Suppressor macrophage (primary cell): ENCODE measurements around the gene GP5.

ENCODE experiments used
- DNase-seq, 4 experiments: peaks; one replicate each; pipeline ENCODE4 v3.0.0-alpha.2; 2020 to 2022
- total RNA-seq, 17 experiments: gene quantifications; one replicate each; lab custom pipeline; 2026; ENCODE audit warnings: mixed read lengths in 6 of 17, inconsistent platforms in 3 of 17; lab: John Stamatoyannopoulos, UW

The GP5 gene
- 0.03 to 1.9 (median 0.17) reads per million in 17 experiments for total RNA-seq

DNA sequence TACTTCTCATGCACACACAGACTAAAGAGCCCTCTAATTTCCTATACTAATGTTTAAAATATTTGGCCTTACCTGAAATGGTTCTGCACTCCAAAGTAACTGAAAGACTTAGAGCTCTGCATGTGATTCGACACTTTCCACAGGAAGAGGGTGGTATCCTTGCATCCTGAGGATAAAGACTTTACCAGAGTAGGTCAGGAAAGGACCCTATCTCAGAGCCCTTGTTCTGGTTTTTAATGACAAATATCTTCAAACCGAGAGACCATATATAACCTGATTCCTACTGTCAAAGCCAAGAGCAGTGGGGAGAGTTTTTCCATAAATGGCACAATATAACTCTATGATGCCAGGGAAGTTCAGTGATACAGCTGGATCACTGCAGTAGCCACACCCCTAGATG is at the start of gene GP5:
Gene GP5 (minus strand): TSS at position 101 of the 400 bp plus-strand sequence. CDS start 984 bp downstream, outside the sequence.
- DNase-seq: no peak

DNA sequence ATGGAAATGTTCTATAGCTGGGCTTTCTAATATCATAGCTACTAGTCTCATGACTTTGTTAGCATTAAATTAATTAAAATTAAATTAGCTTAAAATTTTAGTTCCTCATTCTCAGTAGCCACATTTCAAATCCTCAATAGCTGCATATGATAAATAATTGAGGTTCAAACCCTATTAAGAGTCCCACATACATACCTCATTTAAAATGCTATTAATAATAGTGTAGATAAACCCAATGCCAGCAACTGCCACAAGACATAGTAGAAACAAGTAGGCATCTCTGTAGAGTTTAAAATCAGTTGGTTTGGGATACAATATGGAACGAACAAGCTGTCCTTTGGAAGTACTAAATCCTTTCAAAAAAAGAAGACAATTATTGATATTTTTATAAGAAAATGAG is 48.6 kb upstream of the GP5 start:
- no peak for DNase-seq

DNA sequence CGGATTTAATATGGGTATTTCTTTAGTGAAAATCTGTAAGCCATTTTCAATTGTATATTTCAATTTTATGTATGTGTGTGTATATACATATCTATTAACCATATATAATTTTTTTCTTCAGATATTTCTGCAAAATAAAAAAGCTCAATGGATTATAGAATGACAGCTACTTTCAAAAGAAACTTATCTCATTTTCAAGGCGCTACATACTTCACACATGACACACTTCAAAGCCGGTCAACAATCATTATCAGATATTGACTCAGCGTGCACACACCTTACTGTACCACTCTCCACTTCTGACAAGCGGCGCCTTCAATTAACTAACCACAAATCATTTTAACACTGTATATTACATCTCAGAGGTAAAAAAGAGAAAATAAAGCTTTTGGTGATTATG is 48.1 kb upstream of the GP5 start:
- DNase-seq: no peak

DNA sequence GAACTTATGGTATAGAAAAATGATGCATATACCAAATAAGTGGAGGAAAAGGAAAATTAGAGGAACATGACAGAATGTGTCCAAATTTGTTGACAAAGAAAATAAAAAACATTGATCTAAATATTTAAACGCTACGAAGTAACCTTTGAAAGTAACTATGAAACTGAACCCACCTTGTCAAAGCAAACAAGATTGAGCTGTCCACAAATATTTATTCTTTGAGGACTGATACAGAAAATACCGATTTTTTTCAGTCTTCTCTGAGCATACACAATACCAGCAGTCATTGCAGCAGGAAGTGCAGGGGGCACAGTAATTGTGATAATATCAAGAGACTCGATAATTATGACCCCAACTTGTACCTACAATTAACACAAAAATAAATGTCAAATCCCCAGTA is 47.7 kb upstream of the GP5 start:
- no peak for DNase-seq

- DNase-seq: no peak
These were observed 47.1 kb upstream of the GP5 start for GRCh38 chr3:194446172-194446571.

- DNase-seq: no peak
These were observed 44.8 kb upstream of the GP5 start for GRCh38 chr3:194443901-194444300.

GRCh38 chr3:194440756-194441155 is 41.7 kb upstream of the GP5 start:
- DNase-seq: no peak

GRCh38 chr3:194439881-194440550 is 41.0 kb upstream of the GP5 start:
- no peak for DNase-seq

DNA sequence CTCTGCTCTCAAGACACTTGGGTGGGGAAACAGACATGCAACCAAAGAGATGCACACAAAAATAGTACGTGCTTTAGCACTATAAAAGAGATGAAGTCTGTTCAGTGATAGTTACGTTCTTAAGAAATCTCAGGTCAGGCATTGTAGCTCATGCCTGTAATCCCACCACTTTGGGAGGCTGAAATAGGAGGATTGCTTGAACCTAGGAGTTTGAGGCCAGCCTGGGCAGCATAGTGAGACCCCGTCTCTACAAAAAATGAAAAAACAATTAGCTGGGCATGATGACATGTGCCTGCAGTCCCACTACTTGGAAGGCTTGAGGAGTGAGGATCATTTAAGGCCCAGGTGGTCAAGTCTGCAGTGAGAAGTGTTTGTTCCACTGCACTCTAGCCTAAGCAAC is 35.4 kb upstream of the GP5 start:
- no peak for DNase-seq

DNA sequence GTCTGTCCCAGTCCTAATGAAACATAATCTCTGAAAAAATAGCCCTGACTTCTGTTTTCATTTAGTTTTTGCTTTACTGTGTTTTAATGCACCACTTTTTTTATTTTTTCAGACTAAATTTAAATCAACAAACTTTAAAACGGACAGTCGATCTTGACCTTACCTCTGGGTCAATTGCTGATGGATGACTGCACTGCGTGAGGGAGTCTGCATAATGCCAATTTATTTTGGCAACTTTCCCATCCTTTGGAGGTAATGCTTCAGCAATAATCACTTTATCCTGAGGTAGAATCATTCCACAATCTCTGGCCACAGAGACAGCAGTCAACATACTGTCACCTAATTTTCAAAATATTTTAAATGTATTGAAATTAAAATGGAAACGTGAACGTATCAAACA is 32.5 kb upstream of the GP5 start:
- no peak for DNase-seq

DNA sequence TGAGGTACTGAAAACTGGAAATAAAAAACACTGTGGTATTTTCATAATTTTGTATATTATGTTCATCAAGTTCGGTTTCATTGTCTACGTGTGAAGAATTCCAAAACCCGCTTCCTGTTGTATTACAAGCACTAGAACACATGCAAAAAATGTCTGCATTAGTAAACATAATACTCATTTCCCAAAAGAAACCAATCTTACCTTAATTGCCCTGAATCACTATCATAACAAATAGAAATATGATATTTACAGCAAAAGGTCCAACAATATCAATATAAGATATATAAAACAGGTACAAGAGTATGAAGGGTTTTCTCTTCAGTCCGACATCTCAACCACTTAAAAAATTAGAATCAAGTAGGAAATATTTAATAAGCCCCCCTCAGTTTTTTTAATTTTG is 26.3 kb upstream of the GP5 start:
- no peak for DNase-seq

- no peak for DNase-seq
These were observed 25.9 kb upstream of the GP5 start for GRCh38 chr3:194424953-194425352.

GRCh38 chr3:194424373-194424772 is 25.3 kb upstream of the GP5 start:
- DNase-seq: no peak

DNA sequence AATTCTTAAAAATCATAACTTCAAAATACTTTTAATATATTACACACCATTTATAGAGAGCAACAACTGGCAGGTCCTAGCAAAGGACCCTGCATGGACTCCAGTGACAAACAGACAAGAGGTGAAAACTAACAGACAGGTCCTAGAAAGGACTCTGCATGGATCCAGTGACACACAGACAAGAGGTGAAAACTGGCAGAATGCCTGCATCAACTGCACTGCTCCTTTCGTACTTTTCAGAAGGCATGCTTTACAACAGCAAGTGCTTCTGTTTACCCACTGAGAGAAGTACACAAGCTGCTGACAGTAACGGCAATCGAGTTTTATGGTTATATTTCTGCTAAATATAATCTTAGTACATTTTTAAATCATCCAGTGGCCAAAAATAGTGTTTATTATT is 24.3 kb upstream of the GP5 start:
- no peak for DNase-seq

DNA sequence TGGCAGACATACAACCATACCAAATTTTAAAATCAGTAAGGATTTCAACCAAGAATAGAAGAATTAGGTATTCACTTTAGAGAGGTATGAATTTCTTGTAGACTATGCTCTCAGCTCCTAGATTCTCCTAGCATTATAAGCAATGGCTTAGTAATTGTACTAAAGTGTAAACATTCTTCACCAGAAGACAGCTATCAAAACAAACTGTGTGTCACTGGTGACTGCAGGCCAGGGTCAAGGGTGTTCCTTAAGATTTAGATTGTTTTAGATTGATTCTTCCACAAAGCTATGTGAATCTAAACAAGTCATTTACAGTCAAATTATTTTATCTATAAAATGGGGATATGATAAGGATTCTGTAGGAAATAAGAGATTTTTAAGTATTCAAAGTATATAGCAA is 23.1 kb upstream of the GP5 start:
- no peak for DNase-seq

- no peak for DNase-seq
These were observed 19.6 kb upstream of the GP5 start for GRCh38 chr3:194418671-194419070.

GRCh38 chr3:194407423-194407822 is 8.4 kb upstream of the GP5 start:
- DNase-seq: no peak

GRCh38 chr3:194405766-194406165 is 6.7 kb upstream of the GP5 start:
- DNase-seq: no peak

- DNase-seq: peak; percentile 55 to 77 (median 62)
These were observed 5.5 kb upstream of the GP5 start for GRCh38 chr3:194404365-194405140.

DNA sequence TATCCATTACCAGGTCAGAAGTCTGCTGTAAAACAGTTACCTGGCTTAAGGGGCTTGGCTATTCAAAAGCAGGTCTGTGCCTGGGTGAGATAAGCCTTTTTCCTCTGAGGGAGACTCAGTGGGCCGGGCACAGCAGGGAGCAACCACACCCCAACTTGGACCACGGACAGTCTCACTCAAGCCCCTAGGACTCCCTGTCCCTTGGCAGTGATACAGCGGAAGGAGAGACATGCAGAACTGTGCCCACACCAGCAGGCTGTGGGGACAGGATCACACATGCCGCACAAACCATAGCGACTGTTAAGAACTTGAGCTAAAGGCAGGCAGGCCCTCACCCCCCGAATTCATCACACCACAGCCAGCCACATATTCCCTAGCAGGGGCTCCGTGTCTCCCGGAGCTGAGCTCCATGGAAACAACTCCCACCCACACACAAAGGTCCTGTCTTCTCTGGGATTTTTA is 2.8 kb upstream of the GP5 start:
- DNase-seq: no peak

DNA sequence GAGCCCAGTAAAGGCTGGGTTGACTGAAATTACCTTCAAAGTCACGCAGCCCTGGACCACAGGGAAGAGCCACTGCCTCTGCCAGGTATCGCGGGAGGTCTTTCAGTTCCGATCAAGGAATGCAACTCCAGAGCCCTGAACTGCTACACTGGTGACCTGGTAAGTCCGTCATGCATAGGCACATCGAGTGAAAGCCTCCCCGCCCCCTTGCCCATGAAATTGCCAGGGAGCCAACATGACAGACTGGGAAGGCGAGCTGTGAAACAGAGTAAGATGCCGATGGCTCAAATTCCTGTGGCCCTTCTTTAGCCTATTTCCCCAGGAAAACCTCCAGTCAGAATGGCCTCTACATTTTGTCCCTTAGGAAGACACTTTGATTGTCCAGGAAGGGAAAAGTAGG is 2.3 kb upstream of the GP5 start:
- DNase-seq: no peak

DNA sequence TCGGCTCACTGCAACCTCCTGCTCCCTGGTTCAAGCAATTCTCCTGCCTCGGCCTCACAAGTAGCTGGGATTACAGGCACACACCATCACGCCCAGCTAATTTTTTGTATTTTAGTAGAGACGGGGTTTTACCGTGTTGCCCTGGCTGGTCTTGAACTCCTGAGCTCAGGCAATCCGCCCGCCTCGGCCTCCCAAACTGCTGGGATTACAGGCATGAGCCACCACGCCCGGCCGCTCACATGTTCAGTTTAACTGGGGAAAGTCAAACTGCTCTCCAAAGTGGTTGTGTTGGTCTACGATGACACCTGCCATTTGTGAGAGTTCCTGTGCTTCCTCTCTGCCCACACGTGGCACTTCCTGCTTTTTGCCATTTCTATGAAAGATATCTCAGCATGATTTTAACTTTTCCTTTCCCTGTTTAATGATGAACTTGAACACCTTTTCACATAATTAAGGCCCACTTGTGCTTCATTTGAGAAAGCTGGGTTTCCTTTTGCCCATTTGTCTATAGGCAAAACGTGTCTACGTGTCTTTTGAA is 877 bp upstream of the GP5 start:
- DNase-seq: peak in 3 of 4 experiments; percentile 31 to 44 (median 38)

DNA sequence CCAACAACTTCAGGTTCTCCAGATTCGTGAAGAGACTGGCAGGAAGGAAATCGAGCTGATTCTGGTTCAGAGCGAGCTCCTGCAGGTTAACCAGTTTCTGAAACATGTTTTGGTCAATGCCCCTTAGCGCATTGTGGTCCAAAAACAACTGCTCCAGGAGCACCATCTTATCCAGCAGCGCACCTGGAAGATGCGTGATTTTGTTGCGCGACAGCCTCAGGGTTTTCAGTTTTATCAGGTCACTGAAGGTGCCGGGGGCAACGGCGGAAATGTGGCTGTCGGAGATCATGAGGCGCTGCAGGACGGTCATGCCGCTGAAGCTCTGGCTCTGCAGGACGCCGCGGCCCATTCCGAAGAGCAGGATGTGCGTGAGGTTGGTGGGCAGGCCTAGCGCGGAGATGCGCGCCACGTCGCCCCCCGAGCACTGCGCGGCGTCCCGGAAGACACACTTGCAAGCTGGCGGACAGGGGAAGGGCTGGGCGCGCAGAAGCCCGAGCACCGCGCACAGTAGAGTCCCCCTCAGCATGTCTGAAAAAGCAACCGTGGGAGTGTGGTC is 1.2 kb downstream of the GP5 start:
- peak in 1 of 4 experiments; percentile 33 for DNase-seq
